HepG2 (cell line): ENCODE results near the gene MEG3. TPM values are rescaled to one million over a fixed set of nuclear protein-coding genes. Genes with fewer than 3 reads are reported as not detected.

ENCODE experiments used
- CBX5 ChIP-seq: sonication (generic); formaldehyde crosslinking; IDR thresholded peaks from 2 replicates; pipeline ENCODE4 v1.4.0; 2020; ENCODE audit warnings: missing genetic modification reagents, borderline replicate concordance
- CEBPG ChIP-seq: IDR thresholded peaks from 2 replicates; pipeline ENCODE4 v1.6.1; 2016
- E2F2 ChIP-seq: sonication (generic); formaldehyde crosslinking; IDR thresholded peaks from 2 replicates; pipeline ENCODE4 v1.4.0; 2020; ENCODE audit warnings: missing genetic modification reagents, borderline replicate concordance
- FLYWCH1 ChIP-seq: sonication (generic); formaldehyde crosslinking; IDR thresholded peaks from 2 replicates; pipeline ENCODE4 v1.8.1; 2023; ENCODE audit warnings: mild to moderate bottlenecking, missing genetic modification reagents
- FOXJ3 ChIP-seq: sonication (generic); formaldehyde crosslinking; IDR thresholded peaks from 2 replicates; pipeline ENCODE4 v1.4.0; 2020; ENCODE audit warnings: missing genetic modification reagents, mild to moderate bottlenecking, borderline replicate concordance
- GLMP ChIP-seq: sonication (generic); formaldehyde crosslinking; IDR thresholded peaks from 2 replicates; pipeline ENCODE4 v1.9.0; 2021; ENCODE audit warnings: missing genetic modification reagents, mild to moderate bottlenecking, borderline replicate concordance
- HBP1 ChIP-seq: IDR thresholded peaks from 2 replicates; pipeline ENCODE4 v1.6.1; 2016; ENCODE audit warnings: low read depth, control low read depth
- NFKBIZ ChIP-seq: IDR thresholded peaks from 2 replicates; pipeline ENCODE4 v1.6.1; 2018; ENCODE audit warnings: missing genetic modification reagents, missing compliant biosample characterization
- NFRKB ChIP-seq: fragments of 450-650 bp; IDR thresholded peaks from 2 replicates; pipeline ENCODE4 v1.6.1; 2017
- PCBP1 ChIP-seq: fragments of 200-400 bp; formaldehyde crosslinking; IDR thresholded peaks from 2 replicates; pipeline ENCODE4 v1.6.1; 2017; ENCODE audit warnings: mild to moderate bottlenecking, low read depth, low read length, borderline replicate concordance
- RARG ChIP-seq: sonication (generic); formaldehyde crosslinking; IDR thresholded peaks from 2 replicates; pipeline ENCODE4 v1.4.0; 2020; ENCODE audit warnings: low read depth, mild to moderate bottlenecking, missing genetic modification reagents
- RERE ChIP-seq: IDR thresholded peaks from 2 replicates; pipeline ENCODE4 v1.6.1; 2016; ENCODE audit warnings: low read depth, missing genetic modification reagents, missing compliant biosample characterization
- SALL1 ChIP-seq: sonication (generic); formaldehyde crosslinking; IDR thresholded peaks from 2 replicates; pipeline ENCODE4 v1.8.0; 2022; ENCODE audit warnings: mild to moderate bottlenecking, missing genetic modification reagents
- SIN3A ChIP-seq: IDR thresholded peaks from 2 replicates; pipeline ENCODE4 v1.6.1; 2011; ENCODE audit warnings: low read depth, mild to moderate bottlenecking, control low read depth, low read length, borderline replicate concordance
- SOX6 ChIP-seq, 2 experiments: fragments of 450-650 bp in 1 of 2; sonication (generic) in 1 of 2; formaldehyde crosslinking in 1 of 2; IDR thresholded peaks; 2 replicates each; pipeline versions ENCODE4 v1.4.0 to v1.6.1; 2017 to 2020; ENCODE audit warnings: antibody characterized with exemption in 1 of 2, mild to moderate bottlenecking in 1 of 2, missing genetic modification reagents in 1 of 2
- TP53 ChIP-seq: sonication (generic); formaldehyde crosslinking; conservative IDR thresholded peaks from 2 replicates; pipeline ENCODE4 v1.4.0; 2020; ENCODE audit warnings: missing genetic modification reagents
- ZBTB7B ChIP-seq: sonication (generic); formaldehyde crosslinking; IDR thresholded peaks from 2 replicates; pipeline ENCODE4 v1.4.0; 2020; ENCODE audit warnings: missing genetic modification reagents
- ZNF256 ChIP-seq: sonication (generic); formaldehyde crosslinking; conservative IDR thresholded peaks from 2 replicates; pipeline ENCODE4 v1.4.0; 2020; ENCODE audit warnings: missing genetic modification reagents
- ZNF510 ChIP-seq: sonication (generic); formaldehyde crosslinking; IDR thresholded peaks from 2 replicates; pipeline ENCODE4 v1.4.0; 2020; ENCODE audit warnings: low read depth, mild to moderate bottlenecking, missing genetic modification reagents
- ZNF724P ChIP-seq: sonication (generic); formaldehyde crosslinking; IDR thresholded peaks from 2 replicates; pipeline ENCODE4 v1.8.0; 2022; ENCODE audit warnings: missing genetic modification reagents, borderline replicate concordance
- polyA plus RNA-seq, 8 experiments: library from polyadenylated mRNA; depleted of rRNA in 3 of 8; stranded (reverse) in 7 of 8; unstranded in 1 of 8; fragments of >200 nt; fragmentation: Illumina TruSeq in 4 of 8; extraction: Trizol in 4 of 8; gene quantifications; 2 replicates each; pipeline versions ENCODE4 v1.2.1 to v1.2.3, GENCODE V29; 2011 to 2016; ENCODE audit warnings: low read depth in 4 of 8, missing spikeins in 1 of 8, mixed read lengths in 1 of 8; ENCODE audit not compliant: insufficient read depth in 1 of 8
- total RNA-seq, 5 experiments: library from RNA; depleted of rRNA; stranded (reverse); fragments of >200 nt; fragmentation: Illumina TruSeq; extraction: Trizol; gene quantifications; 2 replicates each; pipeline ENCODE4 v1.2.3, GENCODE V29; 2016; ENCODE audit warnings: low read depth in 1 of 5

MEG3 gene
- total and polyA plus RNA-seq, 2 of the 13 experiments (the other 11 are each of a cell fraction or from before 2014, with no cell fraction given) = 0.17 TPM; not detected in 1

- peak; percentile 96 for TF ChIP-seq NFKBIZ (CRISPR knock-in tag)
- peak; percentile 79; the same call in 1 of the 2 replicates for TF ChIP-seq HBP1
- peak; percentile 65; the same call in 1 of the 2 replicates for TF ChIP-seq E2F2 (CRISPR knock-in tag)
- no peak for TF ChIP-seq SIN3A
- peak; percentile 94; the same call in 1 of the 2 replicates for TF ChIP-seq FOXJ3 (CRISPR knock-in tag)
- TF ChIP-seq RARG (CRISPR knock-in tag) = peak; percentile 73; the same call in 1 of the 2 replicates
- peak; percentile 97 for TF ChIP-seq CBX5
- TF ChIP-seq SALL1 (CRISPR knock-in tag) = peak; percentile 99
- TF ChIP-seq NFRKB = no peak
- TF ChIP-seq PCBP1 = peak; percentile 42; the same call in 1 of the 2 replicates
- no peak for TF ChIP-seq SOX6 (IDR thresholded peaks at IDR 0.05)
- TF ChIP-seq SOX6 (CRISPR knock-in tag; IDR thresholded peaks at IDR 0.05) = peak; percentile 92
- peak; percentile 88 for TF ChIP-seq ZNF724P (CRISPR knock-in tag)
- peak; percentile 93; the same call in 1 of the 2 replicates for TF ChIP-seq ZNF510
- TF ChIP-seq CEBPG (CRISPR knock-in tag) = peak; percentile 93
- TF ChIP-seq TP53 (CRISPR knock-in tag) = peak; percentile 94
- peak; percentile 98; the same call in 1 of the 2 replicates for TF ChIP-seq ZBTB7B (CRISPR knock-in tag)
- TF ChIP-seq FLYWCH1 (CRISPR knock-in tag) = no peak
- TF ChIP-seq GLMP = no peak
- TF ChIP-seq ZNF256 (CRISPR knock-in tag) = 0 out of 2 replicates have a peak, but pooled peaks have one; percentile 71
- TF ChIP-seq RERE = peak; percentile 97
Measured at GRCh38 chr14:100816950-100817901, 8.7 kb upstream of the MEG3 start (continued).
